Spinal cord (tissue), 10 donors: ENCODE measurements around the gene NKX2-3. TPM values are rescaled to one million over a fixed set of nuclear protein-coding genes. Genes with fewer than 3 reads are reported as not detected.
A peak's percentile ranks its signal among the peaks of the same experiment; 100 is the strongest.

Experiments used
- DNase-seq, 6 donors: peaks; one replicate each; pipeline versions ENCODE4 v3.0.0 to v3.0.0-alpha.2; 2013 to 2015; ENCODE audit warnings: low spot score in 6 of 6, low read depth in 4 of 6
- H3K27ac ChIP-seq: one replicate; pipeline ENCODE4 v1.5.1; 2013; ENCODE audit warnings: low read depth, low read length, control low read depth
- H3K27me3 ChIP-seq: one replicate; pipeline ENCODE4 v1.6.1; 2013; ENCODE audit warnings: low read length; ENCODE audit not compliant: control insufficient read depth, insufficient read depth
- H3K36me3 ChIP-seq: one replicate; pipeline ENCODE4 v1.6.1; 2013; ENCODE audit warnings: low read length; ENCODE audit not compliant: control insufficient read depth, insufficient read depth
- H3K4me1 ChIP-seq: one replicate; pipeline ENCODE4 v1.6.1; 2013; ENCODE audit warnings: low read length; ENCODE audit not compliant: control insufficient read depth, insufficient read depth
- H3K4me3 ChIP-seq: one replicate; pipeline ENCODE4 v1.5.1; 2013; ENCODE audit warnings: low read depth, low read length, control low read depth
- H3K9me3 ChIP-seq: one replicate; pipeline ENCODE4 v1.6.1; 2013; ENCODE audit warnings: low read length; ENCODE audit not compliant: control insufficient read depth, insufficient read depth
- WGBS: methylation state at CpG from one replicate; pipeline ENCODE4 v1.1.5; 2013; ENCODE audit warnings: missing lambda C conversion rate; ENCODE audit not compliant: insufficient coverage; 5-methylcytosine and 5-hydroxymethylcytosine counted together
- long read RNA-seq, 4 donors: transcript quantifications; one replicate each; lab custom pipeline, GENCODE V29; 2026
- polyA plus RNA-seq, 2 donors: library from polyadenylated mRNA; unstranded; fragments of 120-200 nt; gene quantifications; one replicate each; pipeline ENCODE4 v1.2.1, GENCODE V29; 2013; ENCODE audit not compliant: insufficient read length in 2 of 2
- total RNA-seq, 2 donors: library from RNA; depleted of rRNA in 1 of 2; stranded (reverse); fragments of 120-200 nt in 1 of 2; fragments of >200 nt in 1 of 2; gene quantifications; one replicate each; pipeline versions ENCODE4 v1.2.3 to v1.2.4, GENCODE V29; 2013 to 2014
- donor health status: healthy.

The NKX2-3 gene
- total RNA-seq (not detected), polyA plus RNA-seq (not detected)
- long read RNA-seq, donor 1: 0 reads
- long read RNA-seq, donor 2: 0 reads
- long read RNA-seq, donor 3: 0 reads
- long read RNA-seq, donor 4: 0 reads

DNA sequence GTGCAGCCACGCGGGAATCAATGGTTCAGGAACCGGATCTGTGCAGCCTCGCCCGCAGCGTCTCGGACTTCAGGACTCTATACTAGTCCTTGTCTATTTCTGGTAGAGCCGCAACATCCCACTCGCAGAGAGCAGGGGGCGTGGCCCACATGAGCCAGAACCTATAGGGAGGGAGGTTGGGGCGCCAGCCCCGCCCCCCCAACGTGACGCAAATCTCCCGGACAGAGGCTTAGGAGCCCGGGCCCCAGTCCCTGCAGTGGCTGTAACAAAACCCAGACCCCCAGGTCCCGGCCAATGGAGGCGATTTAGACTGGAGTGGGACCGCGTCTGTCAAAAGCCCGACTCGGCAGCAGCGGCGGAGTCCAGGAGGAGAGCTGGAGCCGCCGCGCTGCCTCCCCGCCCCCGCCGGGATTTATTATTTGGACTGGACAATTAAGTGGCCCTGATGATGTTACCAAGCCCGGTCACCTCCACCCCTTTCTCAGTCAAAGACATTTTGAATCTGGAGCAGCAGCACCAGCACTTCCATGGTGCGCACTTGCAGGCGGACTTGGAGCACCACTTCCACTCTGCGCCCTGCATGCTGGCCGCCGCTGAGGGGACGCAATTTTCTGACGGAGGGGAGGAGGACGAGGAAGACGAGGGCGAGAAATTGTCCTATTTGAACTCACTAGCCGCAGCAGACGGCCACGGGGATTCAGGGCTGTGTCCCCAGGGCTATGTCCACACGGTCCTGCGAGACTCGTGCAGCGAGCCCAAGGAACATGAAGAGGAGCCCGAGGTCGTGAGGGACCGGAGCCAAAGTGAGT is at the start of gene NKX2-3:
Gene NKX2-3 (plus strand): TSS at position 256 of the 809 bp plus-strand sequence. CDS start 190 bp downstream, at position 446.
- no peaks in the 10 kb centered on the region for H3K36me3 ChIP-seq
- peak in 2 of 6 donors; percentile 49 to 71 for DNase-seq
- H3K9me3 ChIP-seq: peaks cover 1% of the 10 kb centered on the region
- under 1% methylated on average over 49 of the region's 51 CpGs for WGBS
- H3K4me3 ChIP-seq: no peak within 1 kb of the TSS
- H3K27me3 ChIP-seq: peaks cover 98% of the 10 kb centered on the region
- H3K27ac ChIP-seq: no peak within 1 kb of the TSS
- H3K4me1 ChIP-seq: peaks cover 52% of the 10 kb centered on the region

- 70% methylated on average over 24 of the region's 27 CpGs for WGBS
- no peaks in the 10 kb centered on the region for H3K36me3 ChIP-seq
- H3K27ac ChIP-seq: no peak overlapping the region
- H3K9me3 ChIP-seq: no peaks in the 10 kb centered on the region
- H3K4me3 ChIP-seq: no peak overlapping the region
- H3K27me3 ChIP-seq: peaks cover 21% of the 10 kb centered on the region
- no peaks in the 10 kb centered on the region for H3K4me1 ChIP-seq
- DNase-seq: no peak
Observed at GRCh38 chr10:99484626-99485581, 47.8 kb upstream of the NKX2-3 start.

GRCh38 chr10:99487125-99487807 is 45.5 kb upstream of the NKX2-3 start:
- Histone ChIP-seq H3K4me1 (no peaks in the 10 kb centered on the region), H3K9me3 (no peaks in the 10 kb centered on the region), H3K27ac (no peak overlapping the region), H3K36me3 (no peaks in the 10 kb centered on the region), H3K4me3 (no peak overlapping the region), H3K27me3 (peaks cover 21% of the 10 kb centered on the region)
- DNase-seq: no peak
- WGBS: 100% methylated on average over 2 of the region's 5 CpGs

DNA sequence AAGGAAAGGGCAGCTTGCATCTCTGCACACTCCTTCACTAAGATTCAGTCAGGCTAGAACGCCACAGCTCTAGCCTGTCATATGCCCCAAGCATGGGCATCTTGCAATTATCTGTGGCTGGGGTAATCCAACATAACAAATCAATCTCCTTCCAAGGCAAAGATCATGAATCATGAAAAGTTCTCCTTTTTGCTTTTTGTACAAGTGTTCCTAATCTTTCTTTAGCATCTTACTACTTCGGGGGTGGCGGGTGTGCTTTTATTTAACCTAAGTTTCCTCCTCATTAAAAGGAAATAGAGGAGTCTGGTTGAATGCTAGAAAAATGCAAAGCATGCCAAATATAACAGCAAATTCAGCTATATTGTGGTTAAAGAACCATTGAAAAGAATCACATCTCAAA is 43.5 kb upstream of the NKX2-3 start:
- no CpG with 5 or more reads among the region's 3 CpGs for WGBS
- Histone ChIP-seq H3K4me3 (no peak overlapping the region), H3K9me3 (no peaks in the 10 kb centered on the region), H3K36me3 (no peaks in the 10 kb centered on the region), H3K27me3 (peaks cover 21% of the 10 kb centered on the region), H3K27ac (no peak overlapping the region), H3K4me1 (no peaks in the 10 kb centered on the region)
- DNase-seq: no peak

- H3K36me3 ChIP-seq: no peaks in the 10 kb centered on the region
- DNase-seq: no peak
- no peaks in the 10 kb centered on the region for H3K9me3 ChIP-seq
- peaks cover 5% of the 10 kb centered on the region for H3K27me3 ChIP-seq
- H3K4me3 ChIP-seq: no peak overlapping the region
- 59% methylated on average over 2 of the region's 6 CpGs for WGBS
- H3K4me1 ChIP-seq: no peaks in the 10 kb centered on the region
- H3K27ac ChIP-seq: no peak overlapping the region
Observed at GRCh38 chr10:99497343-99498025, 35.3 kb upstream of the NKX2-3 start.

GRCh38 chr10:99506416-99506815 is 26.3 kb upstream of the NKX2-3 start:
- no CpG with 5 or more reads among the region's 1 CpG for WGBS
- Histone ChIP-seq H3K9me3 (no peaks in the 10 kb centered on the region), H3K4me1 (no peaks in the 10 kb centered on the region), H3K27ac (no peak overlapping the region), H3K27me3 (peaks cover 18% of the 10 kb centered on the region), H3K36me3 (no peaks in the 10 kb centered on the region), H3K4me3 (no peak overlapping the region)
- DNase-seq: no peak

GRCh38 chr10:99507265-99507664 is 25.5 kb upstream of the NKX2-3 start:
- Histone ChIP-seq H3K27me3 (peaks cover 18% of the 10 kb centered on the region), H3K9me3 (no peaks in the 10 kb centered on the region), H3K36me3 (no peaks in the 10 kb centered on the region), H3K4me1 (no peaks in the 10 kb centered on the region), H3K4me3 (no peak overlapping the region), H3K27ac (no peak overlapping the region)
- DNase-seq: no peak

GRCh38 chr10:99513061-99513460 is 19.7 kb upstream of the NKX2-3 start:
- Histone ChIP-seq H3K36me3 (no peaks in the 10 kb centered on the region), H3K27me3 (peaks cover 26% of the 10 kb centered on the region), H3K4me1 (no peaks in the 10 kb centered on the region), H3K4me3 (no peak overlapping the region), H3K27ac (no peak overlapping the region), H3K9me3 (no peaks in the 10 kb centered on the region)
- DNase-seq: no peak

DNA sequence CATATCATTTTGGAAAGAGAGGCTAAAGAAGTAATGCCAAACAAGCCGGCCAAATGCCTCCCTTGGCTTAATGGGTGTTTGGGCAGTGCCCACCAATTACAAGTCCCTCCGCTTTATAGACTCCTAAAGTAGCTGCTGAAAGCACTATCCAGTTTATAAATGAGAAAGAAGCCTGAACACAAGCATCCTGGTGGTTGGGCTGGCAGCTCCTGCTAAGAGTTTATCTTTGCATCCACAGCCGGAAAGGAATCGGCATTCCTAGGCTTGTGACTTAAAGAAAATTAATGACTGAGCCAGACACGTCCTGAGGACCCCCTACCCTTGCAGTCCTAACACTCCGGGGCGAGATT is 13.1 kb upstream of the NKX2-3 start:
- no peaks in the 10 kb centered on the region for H3K9me3 ChIP-seq
- peaks cover 71% of the 10 kb centered on the region for H3K27me3 ChIP-seq
- WGBS: 27% methylated on average over 4 of the region's 7 CpGs
- H3K27ac ChIP-seq: no peak overlapping the region
- no peak for DNase-seq
- peaks cover 22% of the 10 kb centered on the region for H3K4me1 ChIP-seq
- H3K36me3 ChIP-seq: no peaks in the 10 kb centered on the region
- no peak overlapping the region for H3K4me3 ChIP-seq
